ENCODE measurements around the gene TNFSF10.

DNA sequence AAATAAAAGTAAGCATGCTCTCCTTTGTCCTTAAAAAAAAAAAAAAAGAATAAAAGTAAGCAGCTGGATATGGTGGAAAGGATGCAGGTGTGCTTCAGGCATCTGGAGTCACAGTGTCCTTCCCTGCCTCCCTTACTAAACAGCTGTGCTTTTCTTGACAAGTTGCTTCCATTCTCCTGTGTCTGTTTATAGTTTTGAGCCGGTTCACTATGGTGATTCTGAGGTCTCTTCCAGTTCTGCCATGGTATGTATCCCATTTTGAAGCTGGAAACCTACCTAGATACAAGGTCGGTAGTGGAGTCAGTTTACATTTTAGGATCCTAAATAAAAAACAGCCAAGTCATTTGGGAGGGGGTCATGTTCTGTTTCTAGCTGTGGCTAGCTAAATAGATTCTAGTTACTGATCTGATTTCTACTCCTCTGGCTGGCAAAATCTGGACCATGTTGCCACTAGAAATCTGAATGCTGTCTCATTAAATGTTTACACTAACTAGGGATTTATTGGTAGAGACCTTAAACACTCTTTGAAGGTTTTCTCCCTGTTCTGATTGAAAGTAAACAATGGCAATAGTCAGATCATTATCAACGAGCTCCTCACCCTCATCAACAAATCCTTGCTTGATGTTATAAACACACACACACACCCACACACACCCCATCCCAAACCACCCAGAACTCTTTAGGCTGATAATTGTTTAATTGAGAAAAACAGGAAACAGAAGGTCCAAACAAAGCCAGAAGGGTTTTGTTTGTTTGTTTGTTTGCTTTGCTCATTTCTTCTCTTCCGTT, 7.9 kb downstream of the TNFSF10 start:
- TF ChIP-seq POLR2A (IDR thresholded peaks at IDR 0.05) (no peak), CTCF (IDR thresholded peaks at IDR 0.05) (no peak)
